H1 (cell line): Measurements from ENCODE around the gene DYSF. TPM values are rescaled to one million over a fixed set of nuclear protein-coding genes. Genes with fewer than 3 reads are reported as not detected.

Experiments
- CTCF ChIA-PET: fragments of 300-600 bp; sonication (Branson Sonifier 250); formaldehyde crosslinking; loops from one replicate; lab custom pipeline; 2021; ENCODE audit not compliant: partially characterized antibody; lab: Charles Lee
- POLR2A ChIA-PET: fragments of 300-600 bp; sonication (Branson Sonifier 250); formaldehyde crosslinking; loops from one replicate; lab custom pipeline; 2021; ENCODE audit warnings: inconsistent platforms; ENCODE audit not compliant: partially characterized antibody; lab: Charles Lee
- DNase-seq, 2 experiments: peaks; one replicate each; pipeline versions ENCODE4 v3.0.0 to v3.0.0-alpha.2; 2010 to 2022; ENCODE audit warnings: low spot score in 2 of 2, low read depth in 1 of 2, mixed read lengths in 1 of 2
- FAIRE-seq: peaks from 2 replicates; lab custom pipeline; 2011; peaks lifted over from hg19 to GRCh38; lab: Jason Lieb, UNC
- H2AFZ ChIP-seq: 2 replicates; pipeline ENCODE4 v1.8.1; 2012; ENCODE audit warnings: low read length, inconsistent platforms
- H2AK5ac ChIP-seq: 2 replicates; pipeline ENCODE4 v1.6.1; 2013; ENCODE audit warnings: low read depth, low read length
- H2BK120ac ChIP-seq: replicated peaks from 2 replicates; pipeline ENCODE3; 2013; ENCODE audit warnings: low read depth, low read length, inconsistent platforms
- H2BK12ac ChIP-seq: 2 replicates; pipeline ENCODE4 v1.6.1; 2013; ENCODE audit warnings: low read depth, low read length
- H2BK15ac ChIP-seq: 2 replicates; pipeline ENCODE4 v1.6.1; 2013; ENCODE audit warnings: low read length
- H2BK20ac ChIP-seq: 2 replicates; pipeline ENCODE4 v1.6.1; 2013; ENCODE audit warnings: low read length
- H2BK5ac ChIP-seq: 2 replicates; pipeline ENCODE4 v1.6.1; 2013; ENCODE audit warnings: low read depth, low read length
- H3K14ac ChIP-seq: 2 replicates; pipeline ENCODE4 v1.6.1; 2013; ENCODE audit warnings: inconsistent platforms; ENCODE audit not compliant: insufficient read length
- H3K18ac ChIP-seq: 2 replicates; pipeline ENCODE4 v1.6.1; 2013; ENCODE audit warnings: low read length; ENCODE audit errors: extremely low read depth
- H3K23ac ChIP-seq: 2 replicates; pipeline ENCODE4 v1.6.1; 2013; ENCODE audit warnings: inconsistent platforms; ENCODE audit not compliant: insufficient read length
- H3K23me2 ChIP-seq: 2 replicates; pipeline ENCODE4 v1.6.1; 2013; ENCODE audit warnings: low read depth, low read length
- H3K27ac ChIP-seq: 2 replicates; pipeline ENCODE4 v1.6.1; 2011; ENCODE audit warnings: low read depth, low read length, inconsistent platforms
- H3K27me3 ChIP-seq, 4 experiments: replicated peaks in 1 of 4; 1 replicate in 1 of 4; 2 replicates in 3 of 4; pipeline versions ENCODE4 v1.6.1 to v1.8.1; 2011 to 2013; ENCODE audit warnings: low read length in 3 of 4, mild to moderate bottlenecking in 3 of 4, inconsistent platforms in 2 of 4, mixed read lengths in 2 of 4, moderate library complexity in 1 of 4; ENCODE audit not compliant: control insufficient read depth in 3 of 4, insufficient read depth in 3 of 4; ENCODE audit errors: extremely low read depth in 1 of 4
- H3K36me3 ChIP-seq, 4 experiments: 2 replicates each; pipeline versions ENCODE4 v1.6.1 to v1.8.1; 2011 to 2013; ENCODE audit warnings: mild to moderate bottlenecking in 4 of 4, low read length in 3 of 4, moderate library complexity in 2 of 4, control low read depth in 1 of 4, inconsistent platforms in 1 of 4; ENCODE audit not compliant: insufficient read depth in 4 of 4, control insufficient read depth in 2 of 4
- H3K4ac ChIP-seq: replicated peaks from 2 replicates; pipeline ENCODE3; 2013; ENCODE audit warnings: low read length, low read depth, mixed read lengths, inconsistent platforms; ENCODE audit not compliant: insufficient read length
- H3K4me1 ChIP-seq, 4 experiments: replicated peaks in 1 of 4; 1 replicate in 1 of 4; 2 replicates in 3 of 4; pipeline versions ENCODE4 v1.6.1 to v1.8.1; 2011 to 2013; ENCODE audit warnings: low read length in 3 of 4, inconsistent platforms in 2 of 4, mixed read lengths in 1 of 4; ENCODE audit not compliant: insufficient read depth in 4 of 4, control insufficient read depth in 3 of 4
- H3K4me2 ChIP-seq, 2 experiments: 2 replicates each; pipeline versions ENCODE4 v1.6.1 to v1.8.1; 2011 to 2013; ENCODE audit warnings: low read depth in 2 of 2, low read length in 2 of 2, control low read depth in 1 of 2, inconsistent platforms in 1 of 2, mild to moderate bottlenecking in 1 of 2; ENCODE audit not compliant: insufficient read depth in 1 of 2
- H3K4me3 ChIP-seq, 4 experiments: fragments of 200-600, 300-600 bp in 1 of 4; sonication (generic), shearing (Covaris generic), sonication (Bioruptor Twin) in 1 of 4; 2 replicates each; pipeline versions ENCODE4 v1.5.1 to v1.8.1; 2011 to 2016; ENCODE audit warnings: low read length in 4 of 4, low read depth in 3 of 4, control low read depth in 2 of 4, inconsistent platforms in 2 of 4, mild to moderate bottlenecking in 2 of 4, mixed read lengths in 1 of 4, moderate library complexity in 1 of 4; ENCODE audit not compliant: insufficient read depth in 2 of 4; ENCODE audit errors: extremely low read depth in 1 of 4
- H3K56ac ChIP-seq: replicated peaks from 2 replicates; pipeline ENCODE3; 2013; ENCODE audit warnings: low read depth, mild to moderate bottlenecking, mixed read lengths, low read length, inconsistent platforms; ENCODE audit not compliant: insufficient read length
- H3K79me1 ChIP-seq: 2 replicates; pipeline ENCODE4 v1.6.1; 2013; ENCODE audit warnings: low read depth, low read length, control low read depth
- H3K79me2 ChIP-seq, 2 experiments: 2 replicates each; pipeline versions ENCODE4 v1.6.1 to v1.8.1; 2012 to 2013; ENCODE audit warnings: low read length in 2 of 2, mild to moderate bottlenecking in 2 of 2, inconsistent platforms in 1 of 2; ENCODE audit not compliant: insufficient read depth in 2 of 2, control insufficient read depth in 1 of 2
- H3K9ac ChIP-seq, 4 experiments: replicated peaks in 1 of 4; 1 replicate in 1 of 4; 2 replicates in 3 of 4; pipeline versions ENCODE4 v1.6.1 to v1.8.1; 2011 to 2013; ENCODE audit warnings: low read depth in 3 of 4, low read length in 3 of 4, control low read depth in 2 of 4, mild to moderate bottlenecking in 2 of 4, moderate library complexity in 2 of 4, inconsistent platforms in 1 of 4; ENCODE audit errors: extremely low read depth in 1 of 4
- H3K9me3 ChIP-seq, 2 experiments: 2 replicates each; pipeline versions ENCODE4 v1.6.1 to v1.8.1; 2012 to 2013; ENCODE audit warnings: mild to moderate bottlenecking in 2 of 2, moderate library complexity in 2 of 2, control low read depth in 1 of 2, inconsistent platforms in 1 of 2, low read depth in 1 of 2, low read length in 1 of 2, mixed read lengths in 1 of 2; ENCODE audit not compliant: insufficient read depth in 2 of 2
- H4K20me1 ChIP-seq, 2 experiments: replicated peaks in 1 of 2; 2 replicates each; pipeline versions ENCODE3 to v1.8.1; 2011 to 2013; ENCODE audit warnings: inconsistent platforms in 2 of 2, low read length in 2 of 2, mild to moderate bottlenecking in 1 of 2; ENCODE audit not compliant: insufficient read depth in 2 of 2, control insufficient read depth in 1 of 2
- H4K5ac ChIP-seq: 2 replicates; pipeline ENCODE4 v1.6.1; 2013; ENCODE audit warnings: low read length, low read depth, mixed read lengths, inconsistent platforms; ENCODE audit not compliant: insufficient read length
- H4K8ac ChIP-seq: 2 replicates; pipeline ENCODE4 v1.8.0; 2013; ENCODE audit warnings: mild to moderate bottlenecking, moderate library complexity, low read length, inconsistent platforms; ENCODE audit not compliant: insufficient read depth; ENCODE audit errors: extremely low read depth
- H4K91ac ChIP-seq: replicated peaks from 2 replicates; pipeline ENCODE3; 2013; ENCODE audit warnings: low read length, mixed read lengths, inconsistent platforms; ENCODE audit not compliant: insufficient read length
- BACH1 ChIP-seq: IDR thresholded peaks from 2 replicates; pipeline ENCODE4 v1.6.1; 2012; ENCODE audit warnings: low read length, improper control_type of control experiment
- CHD2 ChIP-seq: IDR thresholded peaks from 2 replicates; pipeline ENCODE4 v1.6.1; 2012; ENCODE audit warnings: low read length, improper control_type of control experiment
- SAP30 ChIP-seq: fragments of 300-600 bp; sonication (generic); IDR thresholded peaks from 2 replicates; pipeline ENCODE4 v1.7.1; 2012; ENCODE audit warnings: low read length, moderate library complexity, mild to moderate bottlenecking, inconsistent platforms; ENCODE audit not compliant: insufficient read depth, insufficient replicate concordance
- TCF12 ChIP-seq: IDR thresholded peaks from 2 replicates; pipeline ENCODE4 v1.6.1; 2011; ENCODE audit warnings: low read depth, mild to moderate bottlenecking, low read length
- TEAD4 ChIP-seq: IDR thresholded peaks from 2 replicates; pipeline ENCODE4 v1.6.1; 2012; ENCODE audit warnings: low read depth, low read length, inconsistent platforms, mixed read lengths
- WGBS, 2 experiments: shearing (Covaris generic) in 1 of 2; methylation state at CpG; one replicate each; pipeline versions ENCODE4 v1.1.6 to v1.1.7; 2013 to 2015; ENCODE audit warnings: low lambda C conversion rate in 2 of 2, mixed read lengths in 2 of 2, inconsistent platforms in 1 of 2, low coverage in 1 of 2, missing lambda C conversion rate in 1 of 2; ENCODE audit not compliant: insufficient replicate concordance in 2 of 2, insufficient coverage in 1 of 2, insufficient read length in 1 of 2; ENCODE audit errors: extremely low coverage in 1 of 2, missing lambda C conversion rate in 1 of 2; 5-methylcytosine and 5-hydroxymethylcytosine counted together
- polyA plus RNA-seq, 7 experiments: library from polyadenylated mRNA; depleted of rRNA in 3 of 7; stranded (reverse) in 5 of 7; unstranded in 2 of 7; fragments of >200 nt in 5 of 7; fragments of 200-250 nt in 2 of 7; gene quantifications; 1 replicate in 5 of 7; 2 replicates in 1 of 7; 4 replicates in 1 of 7; pipeline versions ENCODE4 v1.2.1 to v1.2.3, GENCODE V29; 2011 to 2013; ENCODE audit warnings: missing spikeins in 2 of 7, mixed read lengths in 2 of 7
- total RNA-seq: library from RNA; stranded (reverse); fragmentation: NEBNext Ultra II Directional; extraction: Animal tissue kit (Norgen Biotek cat#: 25700); gene quantifications from 2 replicates; pipeline ENCODE4 v1.2.1, GENCODE V29; 2021
- TF ChIP-seq, protein P1 (sequence below): IDR thresholded peaks from 2 replicates; pipeline ENCODE4 v1.6.1; 2012; ENCODE audit warnings: low read length, inconsistent platforms

DYSF gene
- total and polyA plus RNA-seq, 2 of the 8 experiments (the other 6 are each of a cell fraction or from before 2014, with no cell fraction given): 5.8 to 7.1 TPM

DNA sequence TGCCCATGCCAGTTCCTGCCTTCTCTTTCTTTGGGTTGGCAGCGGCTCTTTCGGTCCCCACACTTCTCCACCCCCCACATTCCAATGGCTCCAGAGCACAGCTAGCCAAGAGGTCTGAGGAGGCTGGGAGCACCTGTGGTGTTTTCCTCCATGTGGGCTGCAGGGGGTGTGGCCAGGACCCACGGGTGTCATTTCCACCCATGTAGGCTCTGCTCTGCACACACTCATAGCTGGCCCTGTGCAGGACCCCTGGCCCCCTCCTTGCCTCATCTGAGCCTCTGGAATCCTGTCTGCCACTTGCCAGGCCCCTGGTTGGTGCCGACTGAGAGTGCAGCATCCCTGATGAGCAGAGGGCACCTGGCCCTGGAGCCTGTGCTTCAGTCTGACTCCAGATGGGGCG is 46.3 kb downstream of the DYSF start:
- Histone ChIP-seq H4K20me1 (no peaks in the 10 kb centered on the region), H3K18ac (no peak overlapping the region), H3K23me2 (no peaks in the 10 kb centered on the region; the same call in 1 of the 2 replicates), H2BK12ac (no peak overlapping the region), H3K27me3 (no peaks in the 10 kb centered on the region), H3K56ac (no peak overlapping the region), H4K5ac (no peak overlapping the region), H3K36me3 (no peaks in the 10 kb centered on the region), H2BK15ac (no peak overlapping the region), H2BK120ac (no peak overlapping the region), H3K4me2 (no peak overlapping the region), H4K91ac (no peak overlapping the region), H2AK5ac (no peak overlapping the region), H3K79me1 (no peaks in the 10 kb centered on the region), H4K8ac (no peak overlapping the region), H3K4me3 (no peak overlapping the region), H3K9ac (no peak overlapping the region), H3K14ac (no peak overlapping the region), H3K4ac (no peak overlapping the region), H3K79me2 (no peaks in the 10 kb centered on the region), H2AFZ (no peak overlapping the region), H2BK5ac (no peak overlapping the region), H3K9me3 (no peaks in the 10 kb centered on the region), H3K4me1 (peaks cover 4 to 9% (median 6%) of the 10 kb centered on the region in 4 experiments; a peak in 6 of 7 replicates), H3K27ac (no peak overlapping the region), H3K23ac (no peak overlapping the region), H2BK20ac (no peak overlapping the region)
- no peak for TF ChIP-seq CHD2
- no peak for TF ChIP-seq TCF12
- TF ChIP-seq, protein P1, sequence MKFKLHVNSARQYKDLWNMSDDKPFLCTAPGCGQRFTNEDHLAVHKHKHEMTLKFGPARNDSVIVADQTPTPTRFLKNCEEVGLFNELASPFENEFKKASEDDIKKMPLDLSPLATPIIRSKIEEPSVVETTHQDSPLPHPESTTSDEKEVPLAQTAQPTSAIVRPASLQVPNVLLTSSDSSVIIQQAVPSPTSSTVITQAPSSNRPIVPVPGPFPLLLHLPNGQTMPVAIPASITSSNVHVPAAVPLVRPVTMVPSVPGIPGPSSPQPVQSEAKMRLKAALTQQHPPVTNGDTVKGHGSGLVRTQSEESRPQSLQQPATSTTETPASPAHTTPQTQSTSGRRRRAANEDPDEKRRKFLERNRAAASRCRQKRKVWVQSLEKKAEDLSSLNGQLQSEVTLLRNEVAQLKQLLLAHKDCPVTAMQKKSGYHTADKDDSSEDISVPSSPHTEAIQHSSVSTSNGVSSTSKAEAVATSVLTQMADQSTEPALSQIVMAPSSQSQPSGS: no peak
- no peak for TF ChIP-seq TEAD4
- no peak for TF ChIP-seq BACH1
- no peak for TF ChIP-seq SAP30
- FAIRE-seq (no peak), DNase-seq (no peak)
- ChIA-PET CTCF (interaction anchor here (0.9 to 3.5 kb wide), 5 partner anchors 10 to 45 kb away, joined by 3 to 16 read pairs (median 4); no protein-coding TSS in a partner anchor), POLR2A (interaction anchor here (0.8 kb wide), 1 partner anchor 45 kb away, joined by 5 read pairs; no protein-coding TSS in a partner anchor)
- WGBS, 2 experiments: 85% methylated on average over 5 of the region's 5 CpGs; no CpG with 5 or more reads in 1 of the 2 experiments
